ENCODE results near the gene NNAT. TPM values are rescaled to one million over a fixed set of nuclear protein-coding genes. Genes with fewer than 3 reads are reported as not detected.
"Not testable (repeated sequence)": the region's sequence is repeated elsewhere in the genome, so short reads cannot be mapped to it uniquely, and the experiment has no call there.

NNAT gene
- polyA plus RNA-seq, 3 donors = 81.2 to 100 (median 91.1) TPM

DNA sequence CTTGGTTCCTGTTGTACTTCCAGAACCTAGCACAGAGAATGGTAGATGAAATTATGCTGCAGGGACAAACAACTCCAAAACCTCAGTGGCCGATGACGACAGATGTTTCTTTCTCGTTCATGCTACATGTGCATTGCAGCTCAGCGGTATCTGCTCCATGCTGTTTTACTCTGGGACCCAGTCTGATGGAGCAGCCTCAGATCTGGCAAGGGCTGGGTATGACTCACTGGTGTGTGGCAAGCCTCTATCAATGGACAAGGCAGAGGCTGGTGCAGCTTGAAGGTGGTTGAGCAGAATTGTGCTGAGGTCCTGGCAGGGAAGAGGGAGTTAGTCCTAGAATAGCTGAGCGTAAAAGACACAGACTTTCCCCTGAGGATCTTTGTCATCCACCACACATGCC is 17.0 kb downstream of the NNAT start:
- DNase-seq (ENCODE audit: low read depth in 3 of 3, low spot score in 2 of 3) = no peak

DNA sequence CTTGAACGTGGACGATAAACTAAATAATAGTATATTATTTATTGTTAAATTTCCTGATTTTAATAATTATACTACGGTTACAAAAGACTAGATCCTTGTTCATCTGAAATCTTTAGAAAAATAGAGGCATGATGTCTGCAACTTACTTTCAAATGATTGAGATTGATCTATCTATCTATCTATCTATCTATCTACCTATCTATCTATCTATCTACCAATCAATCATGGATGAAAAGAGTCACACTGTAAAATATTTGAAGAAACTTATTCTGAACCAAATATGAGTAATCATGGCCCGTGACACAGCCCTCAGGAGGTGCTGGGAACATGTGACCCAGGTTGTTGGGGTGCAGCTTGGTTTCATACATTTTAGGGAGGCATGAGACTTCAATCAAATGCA is 18.4 kb downstream of the NNAT start:
- no peak for DNase-seq (ENCODE audit: low read depth in 3 of 3, low spot score in 2 of 3)

DNA sequence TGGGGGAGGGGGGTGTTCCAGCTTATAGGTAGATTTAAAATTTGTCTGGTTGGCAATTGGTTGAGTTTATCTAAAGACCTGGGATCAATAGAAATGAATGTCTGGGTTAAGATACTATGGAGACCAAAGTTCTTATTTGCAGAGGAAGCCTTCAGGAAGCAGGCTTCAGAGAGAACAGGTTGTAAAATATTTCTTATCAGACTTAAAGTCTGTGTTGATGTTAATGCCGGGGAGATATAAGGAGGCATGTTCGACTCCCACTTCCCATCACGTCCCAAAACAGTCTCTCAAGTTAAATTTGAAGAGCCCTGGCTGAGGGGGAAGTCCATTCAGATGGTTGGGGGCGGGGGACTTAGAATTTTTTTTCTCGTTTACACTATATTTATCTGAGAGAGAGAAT is 19.0 kb downstream of the NNAT start:
- no peak for DNase-seq (ENCODE audit: low read depth in 3 of 3, low spot score in 2 of 3)

DNA sequence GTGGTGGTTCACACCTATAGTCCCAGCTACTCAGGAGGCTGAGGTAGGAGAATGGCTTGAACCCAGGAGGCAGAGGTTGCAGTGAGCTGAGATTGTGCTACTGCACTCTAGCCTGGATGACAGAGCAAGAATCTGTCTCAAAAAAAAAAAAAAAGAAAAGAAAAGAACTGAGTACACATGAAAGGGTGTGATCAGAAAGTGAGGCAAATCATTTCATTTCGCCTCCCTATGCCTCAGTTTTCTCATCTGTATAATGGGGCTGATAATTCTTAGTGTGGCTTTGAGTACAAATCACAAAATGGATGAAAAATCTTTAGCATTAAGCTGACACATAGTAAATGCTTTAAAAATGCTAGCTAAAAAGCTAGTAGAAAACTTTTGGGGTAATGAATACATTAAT is 19.8 kb downstream of the NNAT start:
- not testable (repeated sequence) for DNase-seq (ENCODE audit: low read depth in 3 of 3, low spot score in 2 of 3)

DNA sequence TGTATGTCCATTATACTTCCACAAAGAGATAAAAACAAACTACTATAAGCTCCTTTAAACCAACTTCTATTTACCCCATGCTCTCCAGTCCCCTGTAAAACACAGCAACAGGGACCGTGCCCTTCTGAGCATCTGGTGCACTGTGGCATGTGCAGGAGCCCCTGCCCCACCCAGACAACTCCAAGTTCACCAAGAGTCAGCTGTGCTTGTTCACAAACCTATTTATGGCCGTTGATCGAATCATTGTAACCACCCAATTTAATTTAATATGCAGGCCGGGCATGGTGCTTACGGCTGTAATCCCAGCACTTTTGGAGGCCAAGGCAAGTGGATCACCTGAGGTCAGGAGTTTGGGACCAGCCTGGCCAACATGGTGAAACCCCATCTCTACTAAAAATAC is 20.3 kb downstream of the NNAT start:
- DNase-seq (ENCODE audit: low read depth in 3 of 3, low spot score in 2 of 3) = no peak

DNA sequence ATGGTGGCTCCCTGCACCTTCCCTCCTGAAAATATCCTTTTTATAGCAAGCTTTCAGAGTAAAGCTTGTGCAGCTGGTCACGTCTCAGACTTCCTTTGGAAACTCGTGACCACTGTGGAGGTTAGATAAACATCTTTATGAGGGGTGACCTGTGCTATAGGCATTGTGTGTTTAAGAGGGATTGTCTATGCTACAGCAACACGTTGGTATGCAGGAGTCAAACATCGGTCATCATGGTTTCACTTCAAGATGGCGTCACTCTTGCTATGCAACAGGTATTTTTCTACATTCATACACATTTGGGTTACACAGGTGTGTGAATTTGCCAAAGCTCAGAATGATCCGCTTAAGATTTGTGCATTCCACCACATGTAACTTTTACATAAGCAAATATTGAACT is 21.2 kb downstream of the NNAT start:
- DNase-seq (ENCODE audit: low read depth in 3 of 3, low spot score in 2 of 3) = no peak

- DNase-seq (ENCODE audit: low read depth in 3 of 3, low spot score in 2 of 3) = no peak
Measured at GRCh38 chr20:37543828-37544227, 22.8 kb downstream of the NNAT start.

DNA sequence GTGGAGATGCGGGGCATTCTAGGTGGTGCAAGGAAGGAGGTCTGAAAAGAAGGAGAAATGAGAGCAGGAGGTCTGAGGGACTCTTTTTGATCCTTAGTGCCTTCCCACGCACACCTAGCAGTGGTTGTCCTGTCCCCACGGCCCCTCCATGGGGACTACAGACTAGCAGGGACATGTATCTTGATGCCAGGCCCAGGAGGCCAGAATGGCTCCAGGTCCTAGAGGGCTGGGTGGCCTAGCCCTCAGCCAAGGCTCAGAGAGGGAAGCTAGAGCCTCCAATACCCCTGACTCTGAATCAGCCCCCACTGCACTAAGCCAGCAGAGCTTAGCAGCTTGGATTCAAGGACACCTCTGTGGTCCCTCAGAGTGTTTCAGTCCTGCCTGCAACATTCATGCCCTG is 23.3 kb downstream of the NNAT start:
- no peak for DNase-seq (ENCODE audit: low read depth in 3 of 3, low spot score in 2 of 3)

DNA sequence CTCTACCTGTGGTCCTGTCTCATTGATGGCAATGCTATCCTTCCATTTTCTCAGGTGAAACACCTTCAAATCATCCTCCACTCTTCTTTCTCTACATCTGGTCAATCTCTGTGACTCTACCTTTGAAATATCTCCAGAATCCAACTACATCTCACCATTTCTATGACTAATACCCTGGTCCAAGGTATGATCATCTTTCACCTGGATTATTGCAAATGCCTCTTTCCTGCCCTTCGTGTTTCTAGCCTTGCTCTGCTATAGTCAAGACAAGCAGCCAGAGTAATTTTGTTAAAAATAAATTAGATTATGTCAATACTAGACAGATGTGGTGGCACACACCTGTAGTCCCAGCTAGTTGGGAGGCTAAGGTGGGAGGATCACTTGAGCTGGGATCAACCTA is 24.5 kb downstream of the NNAT start:
- no peak for DNase-seq (ENCODE audit: low read depth in 3 of 3, low spot score in 2 of 3)

GRCh38 chr20:37547912-37548311 is 26.9 kb downstream of the NNAT start:
- DNase-seq (ENCODE audit: low read depth in 3 of 3, low spot score in 2 of 3) = no peak

DNA sequence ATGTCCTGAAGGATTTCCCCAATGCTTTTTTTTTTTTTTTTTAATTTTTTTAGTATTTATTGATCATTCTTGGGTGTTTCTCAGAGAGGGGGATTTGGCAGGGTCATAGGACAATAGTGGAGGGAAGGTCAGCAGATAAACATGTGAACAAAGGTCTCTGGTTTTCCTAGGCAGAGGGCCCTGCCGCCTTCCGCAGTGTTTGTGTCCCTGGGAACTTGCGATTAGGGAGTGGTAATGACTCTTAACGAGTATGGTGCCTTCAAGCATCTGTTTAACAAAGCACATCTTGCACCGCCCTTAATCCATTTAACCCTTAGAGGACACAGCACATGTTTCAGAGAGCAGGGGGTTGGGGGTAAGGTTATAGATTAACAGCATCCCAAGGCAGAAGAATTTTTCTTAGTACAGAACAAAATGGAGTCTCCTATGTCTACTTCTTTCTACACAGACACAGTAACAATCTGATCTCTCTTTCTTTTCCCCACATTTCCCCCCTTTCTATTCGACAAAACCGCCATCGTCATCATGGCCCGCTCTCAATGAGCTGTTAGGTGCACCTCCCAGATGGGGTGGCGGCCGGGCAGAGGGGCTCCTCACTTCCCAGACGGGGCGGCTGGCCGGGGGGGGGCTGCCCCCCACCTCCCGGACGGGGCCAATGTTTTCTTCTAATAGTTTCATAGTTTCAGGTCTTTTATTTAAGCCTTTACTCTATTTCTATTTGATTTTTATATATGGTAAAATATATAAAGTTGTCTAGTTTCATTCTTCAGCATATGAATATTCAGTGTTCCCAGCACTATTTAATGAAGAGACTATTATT is 29.3 kb downstream of the NNAT start:
- not testable (repeated sequence) for DNase-seq (ENCODE audit: low read depth in 3 of 3, low spot score in 2 of 3)

- not testable (repeated sequence) for DNase-seq (ENCODE audit: low read depth in 3 of 3, low spot score in 2 of 3)
Measured at GRCh38 chr20:37551660-37552059, 30.6 kb downstream of the NNAT start.

- DNase-seq (ENCODE audit: low read depth in 3 of 3, low spot score in 2 of 3) = no peak
Measured at GRCh38 chr20:37552415-37552814, 31.4 kb downstream of the NNAT start.

GRCh38 chr20:37554721-37555298 is 33.8 kb downstream of the NNAT start:
- DNase-seq (ENCODE audit: low read depth in 3 of 3, low spot score in 2 of 3) = not testable (repeated sequence)

- DNase-seq (ENCODE audit: low read depth in 3 of 3, low spot score in 2 of 3) = no peak
Measured at GRCh38 chr20:37556538-37556937, 35.5 kb downstream of the NNAT start.

DNA sequence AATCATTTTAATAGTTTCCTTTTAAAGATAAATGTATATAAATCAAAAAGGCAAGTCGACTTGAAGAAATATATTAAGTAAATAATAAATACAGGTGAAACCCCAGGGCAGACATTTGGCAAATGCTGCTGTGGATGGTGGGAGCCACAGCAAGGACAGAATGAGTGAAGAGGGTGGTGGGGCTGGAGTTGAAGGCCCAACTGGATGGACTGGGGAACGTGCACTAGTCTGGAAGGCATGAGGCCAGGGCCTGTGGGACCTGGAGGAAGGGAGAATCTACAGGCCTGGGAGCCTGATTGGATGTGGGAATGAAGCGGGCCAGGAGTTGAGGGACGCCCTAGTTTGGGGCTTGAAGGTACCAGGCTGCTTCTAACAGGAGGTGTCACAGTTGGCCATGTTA is 37.3 kb downstream of the NNAT start:
- no peak for DNase-seq (ENCODE audit: low read depth in 3 of 3, low spot score in 2 of 3)

GRCh38 chr20:37558779-37559178 is 37.7 kb downstream of the NNAT start:
- DNase-seq (ENCODE audit: low read depth in 3 of 3, low spot score in 2 of 3) = no peak

- DNase-seq (ENCODE audit: low read depth in 3 of 3, low spot score in 2 of 3) = no peak
Measured at GRCh38 chr20:37559312-37560027, 38.4 kb downstream of the NNAT start.

DNA sequence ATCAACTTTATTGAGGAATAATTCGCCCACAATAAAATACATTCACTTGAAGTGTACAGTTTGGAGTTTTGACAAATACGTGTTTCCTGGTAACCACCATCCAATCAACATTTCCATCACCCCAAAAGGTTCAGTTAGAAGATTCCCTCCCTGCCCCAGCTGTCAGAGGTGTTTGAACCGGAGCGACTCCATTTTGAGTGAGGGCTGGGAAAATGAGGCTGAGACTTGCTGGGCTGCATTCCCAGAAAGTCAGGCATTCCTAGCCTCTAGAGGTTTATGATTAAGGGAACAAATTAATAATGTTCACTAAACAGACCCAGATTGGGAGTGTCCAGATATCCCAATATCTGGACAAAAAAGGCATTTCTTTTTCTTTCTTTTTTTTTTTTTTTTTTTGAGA is 39.6 kb downstream of the NNAT start:
- no peak for DNase-seq (ENCODE audit: low read depth in 3 of 3, low spot score in 2 of 3)

GRCh38 chr20:37562695-37563480 is 41.8 kb downstream of the NNAT start:
- no peak for DNase-seq (ENCODE audit: low read depth in 3 of 3, low spot score in 2 of 3)

- DNase-seq (ENCODE audit: low read depth in 3 of 3, low spot score in 2 of 3) = no peak
Measured at GRCh38 chr20:37564016-37564387, 43.0 kb downstream of the NNAT start.
